Duodenal mucosa (tissue), 2 donors: ENCODE results near the gene TBATA.

Experiments used
- H3K27ac ChIP-seq: one replicate; pipeline ENCODE4 v1.7.0; 2013; ENCODE audit warnings: low read depth, low read length
- H3K27me3 ChIP-seq, 2 donors: one replicate each; pipeline ENCODE4 v1.7.0; 2013; ENCODE audit warnings: low read length in 2 of 2, control low read depth in 1 of 2; ENCODE audit not compliant: insufficient read depth in 2 of 2, control insufficient read depth in 1 of 2
- H3K36me3 ChIP-seq, 2 donors: one replicate each; pipeline ENCODE4 v1.7.0; 2013; ENCODE audit warnings: low read length in 2 of 2, control low read depth in 1 of 2; ENCODE audit not compliant: insufficient read depth in 2 of 2, control insufficient read depth in 1 of 2
- H3K4me1 ChIP-seq, 2 donors: one replicate each; pipeline ENCODE4 v1.7.0; 2013; ENCODE audit warnings: low read length in 2 of 2, control low read depth in 1 of 2; ENCODE audit not compliant: insufficient read depth in 2 of 2, control insufficient read depth in 1 of 2
- H3K4me3 ChIP-seq, 2 donors: one replicate each; pipeline ENCODE4 v1.7.0; 2013; ENCODE audit warnings: low read length in 2 of 2, low read depth in 1 of 2
- H3K9ac ChIP-seq, 2 donors: one replicate each; pipeline ENCODE4 v1.7.0; 2013; ENCODE audit warnings: low read length in 2 of 2, low read depth in 1 of 2
- H3K9me3 ChIP-seq, 2 donors: one replicate each; pipeline ENCODE4 v1.7.0; 2013; ENCODE audit warnings: low read length in 2 of 2, control low read depth in 1 of 2; ENCODE audit not compliant: control insufficient read depth in 1 of 2

Gene TBATA

DNA sequence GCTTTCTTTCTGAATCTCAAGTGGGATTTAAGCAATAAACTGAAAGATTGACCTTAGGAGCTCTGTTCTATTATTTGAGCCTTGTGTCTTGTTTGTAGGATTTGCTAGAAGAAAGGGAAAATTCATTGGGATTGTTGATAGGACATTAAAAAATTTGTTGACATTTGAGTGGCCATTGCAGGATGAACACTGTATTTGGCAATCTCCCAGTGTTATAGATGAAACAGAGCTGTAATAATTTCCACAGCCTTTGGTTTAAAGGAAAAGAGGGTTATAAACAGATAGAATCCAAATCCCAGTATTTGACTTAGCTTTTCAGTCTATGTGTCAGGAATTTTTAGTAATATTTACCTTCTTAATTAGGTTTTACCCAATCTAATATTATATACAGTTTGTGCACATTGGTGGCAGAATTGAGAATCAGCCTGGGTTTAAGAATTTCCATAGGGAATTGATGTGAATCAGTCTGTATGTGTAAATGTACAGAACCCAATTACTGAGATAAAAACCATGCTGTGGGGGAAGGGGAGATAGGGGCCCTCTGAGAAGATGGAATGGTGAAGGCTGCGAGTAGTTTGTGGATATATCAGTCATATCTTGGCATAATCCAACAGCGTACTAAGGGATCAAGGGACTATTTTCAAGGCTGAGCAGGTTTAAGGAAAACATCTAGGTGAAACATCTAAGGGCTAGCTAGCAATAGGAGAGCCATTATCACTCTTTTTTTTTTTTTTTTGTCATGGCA, 37.1 kb upstream of the TBATA start:
- no peak overlapping the region for H3K9ac ChIP-seq
- no peak overlapping the region for H3K27ac ChIP-seq
- peaks cover 12 to 32% of the 10 kb centered on the region in 2 donors for H3K36me3 ChIP-seq
- H3K27me3 ChIP-seq = no peaks in the 10 kb centered on the region
- H3K4me3 ChIP-seq = no peak overlapping the region
- peaks cover 9 to 10% of the 10 kb centered on the region in 2 donors for H3K4me1 ChIP-seq
- H3K9me3 ChIP-seq = no peaks in the 10 kb centered on the region

DNA sequence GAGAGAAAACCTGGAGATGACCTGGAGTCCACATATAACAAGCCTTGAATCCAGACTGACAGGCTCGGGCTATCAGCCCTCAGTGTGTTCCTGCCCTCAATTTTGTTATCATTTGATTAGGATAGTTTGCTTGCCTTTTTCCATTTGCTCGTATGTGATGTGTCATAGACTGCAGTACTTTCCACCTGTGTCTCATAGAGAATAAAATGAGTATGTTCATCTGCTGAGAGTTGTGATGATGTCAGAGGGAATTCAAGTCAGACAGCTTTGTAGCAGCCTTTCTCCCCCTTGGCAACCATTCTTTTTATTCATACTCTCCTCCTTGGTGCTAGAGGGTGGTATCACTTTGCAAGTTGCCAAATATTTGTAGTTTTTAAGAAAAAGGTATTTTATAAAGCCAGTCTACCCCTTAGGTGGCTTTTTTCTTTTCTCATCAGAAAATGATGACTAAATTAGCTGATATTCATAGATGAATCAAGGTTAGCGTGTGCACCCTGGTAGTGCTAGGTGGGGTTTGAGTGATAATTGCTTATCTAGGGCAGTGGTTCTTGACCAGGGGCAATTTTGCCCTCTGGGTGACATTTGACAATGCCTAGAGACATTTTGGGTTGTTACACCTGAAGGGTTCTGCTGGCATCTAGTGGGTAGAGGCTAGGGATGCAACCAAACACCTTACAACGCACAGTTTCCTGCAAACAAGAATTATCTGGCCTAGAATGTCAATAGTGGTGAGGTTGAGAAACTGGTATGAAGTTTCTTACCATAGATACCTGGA, 36.0 kb upstream of the TBATA start:
- no peak overlapping the region for H3K9ac ChIP-seq
- H3K9me3 ChIP-seq = no peaks in the 10 kb centered on the region
- peaks cover 12 to 31% of the 10 kb centered on the region in 2 donors for H3K36me3 ChIP-seq
- H3K27ac ChIP-seq = no peak overlapping the region
- H3K4me1 ChIP-seq = peaks cover 5 to 12% of the 10 kb centered on the region in 2 donors
- H3K27me3 ChIP-seq = no peaks in the 10 kb centered on the region
- H3K4me3 ChIP-seq = no peak overlapping the region

DNA sequence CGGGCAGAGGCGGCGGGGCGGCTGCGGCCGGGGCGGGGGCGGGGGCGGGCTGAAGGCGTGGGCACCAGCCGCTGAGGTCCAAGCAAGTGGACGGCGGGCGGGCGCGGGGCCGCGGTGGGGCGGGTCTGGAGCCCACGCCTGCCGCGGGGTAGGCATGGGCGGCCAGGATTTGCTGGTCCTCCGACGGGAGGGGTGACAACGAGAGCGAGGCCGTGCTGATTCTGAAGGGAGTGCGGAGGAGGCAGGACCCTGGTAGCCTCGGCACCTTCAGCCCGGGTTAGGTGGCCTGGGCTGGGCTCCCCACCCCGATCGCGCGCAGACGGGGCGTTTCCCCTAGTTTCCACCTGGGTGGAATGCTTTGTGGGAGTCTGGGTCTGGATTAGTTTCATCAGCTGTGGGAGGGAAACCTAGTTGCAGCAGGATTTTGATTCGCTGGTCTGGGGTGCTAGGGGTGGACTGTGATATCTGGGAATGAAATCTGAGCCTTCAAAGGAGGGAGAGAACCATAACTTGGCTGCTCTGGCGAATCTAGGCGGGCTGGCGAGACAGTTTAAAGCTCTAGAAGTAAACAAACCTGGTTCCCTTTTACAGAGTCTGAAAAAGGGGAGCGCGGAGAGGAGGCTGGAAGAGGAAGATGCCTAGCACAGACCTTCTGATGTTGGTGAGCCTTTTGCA, 31.2 kb upstream of the TBATA start:
- no peaks in the 10 kb centered on the region for H3K9me3 ChIP-seq
- H3K27me3 ChIP-seq = no peaks in the 10 kb centered on the region
- H3K4me1 ChIP-seq = peaks cover 8% of the 10 kb centered on the region in 2 donors
- H3K36me3 ChIP-seq = peaks cover 7 to 25% of the 10 kb centered on the region in 2 donors
- peak overlapping the region; percentile 77 to 90 for H3K4me3 ChIP-seq
- peak overlapping the region; percentile 75 for H3K27ac ChIP-seq
- H3K9ac ChIP-seq = peak overlapping the region; percentile 72 to 80

DNA sequence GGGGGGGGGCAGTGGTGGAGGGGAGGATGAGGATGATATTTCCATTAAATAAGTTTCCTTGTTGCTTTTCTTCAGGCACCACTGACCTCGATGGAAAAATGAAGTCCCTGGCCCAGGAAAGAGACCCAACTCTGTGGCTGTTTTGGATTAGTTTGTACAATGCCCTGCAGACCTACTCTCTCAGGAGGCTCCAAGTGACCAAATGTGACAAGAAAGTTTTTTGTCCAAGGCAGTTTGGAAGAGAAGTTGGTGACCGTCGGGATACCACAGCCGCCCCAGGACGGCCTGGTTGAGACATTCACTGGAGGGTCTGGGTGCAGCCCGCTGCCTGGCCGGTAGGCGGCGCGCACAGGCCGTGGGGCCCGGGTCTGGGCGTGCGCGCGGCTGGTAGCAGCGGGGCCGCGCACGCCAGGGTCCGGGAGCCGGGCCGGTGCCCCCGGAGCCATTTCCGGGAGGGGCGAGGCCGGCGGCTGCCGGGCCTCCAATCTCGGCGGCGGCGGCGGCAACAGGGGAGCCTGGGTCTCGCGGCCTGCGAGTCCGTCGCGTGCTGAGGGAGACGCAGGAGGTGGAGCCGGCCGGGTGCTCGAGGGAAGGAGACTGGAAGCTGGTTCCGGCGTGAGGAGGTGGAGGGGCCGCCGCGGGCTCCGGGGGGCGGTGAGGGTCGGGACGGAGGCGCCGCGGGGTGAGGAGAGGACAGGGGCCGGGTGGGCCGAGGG, 30.5 kb upstream of the TBATA start, which contains the start of gene SGPL1:
Gene SGPL1, plus strand, starts transcription at position 445 of the 716 bp plus-strand sequence. CDS start 906 bp downstream, outside the sequence.
- Histone ChIP-seq H3K9me3 (no peaks in the 10 kb centered on the region), H3K36me3 (peaks cover 7 to 18% of the 10 kb centered on the region in 2 donors), H3K4me3 (peak within 1 kb of the TSS; percentile 77 to 90), H3K27ac (peak within 1 kb of the TSS; percentile 87), H3K27me3 (no peaks in the 10 kb centered on the region), H3K9ac (peak within 1 kb of the TSS; percentile 72 to 80), H3K4me1 (peaks cover 7 to 8% of the 10 kb centered on the region in 2 donors)

DNA sequence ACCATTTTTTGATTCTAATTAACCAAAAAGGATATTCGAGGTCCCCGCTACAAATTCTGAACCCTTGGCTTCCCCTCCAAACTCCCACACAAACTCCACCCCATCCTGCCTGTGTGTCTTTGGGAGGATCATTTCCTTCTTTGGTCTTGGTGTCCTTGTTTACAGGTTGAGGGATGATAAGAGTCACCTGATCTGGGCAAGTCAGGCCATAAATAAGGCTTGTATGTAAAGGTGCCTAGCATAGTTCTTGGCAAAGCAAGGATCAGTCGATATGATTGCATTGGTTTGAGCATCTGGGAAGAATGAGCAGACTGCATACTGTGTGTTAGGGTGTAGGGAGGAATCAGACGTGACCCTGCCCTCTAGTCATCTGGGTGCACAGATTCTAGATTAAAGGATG, 28.9 kb upstream of the TBATA start:
- no peak overlapping the region for H3K4me3 ChIP-seq
- no peaks in the 10 kb centered on the region for H3K9me3 ChIP-seq
- H3K27me3 ChIP-seq = no peaks in the 10 kb centered on the region
- H3K27ac ChIP-seq = no peak overlapping the region
- H3K9ac ChIP-seq = no peak overlapping the region
- H3K4me1 ChIP-seq = peaks cover 7 to 8% of the 10 kb centered on the region in 2 donors
- peaks cover 7% of the 10 kb centered on the region in 2 donors for H3K36me3 ChIP-seq

DNA sequence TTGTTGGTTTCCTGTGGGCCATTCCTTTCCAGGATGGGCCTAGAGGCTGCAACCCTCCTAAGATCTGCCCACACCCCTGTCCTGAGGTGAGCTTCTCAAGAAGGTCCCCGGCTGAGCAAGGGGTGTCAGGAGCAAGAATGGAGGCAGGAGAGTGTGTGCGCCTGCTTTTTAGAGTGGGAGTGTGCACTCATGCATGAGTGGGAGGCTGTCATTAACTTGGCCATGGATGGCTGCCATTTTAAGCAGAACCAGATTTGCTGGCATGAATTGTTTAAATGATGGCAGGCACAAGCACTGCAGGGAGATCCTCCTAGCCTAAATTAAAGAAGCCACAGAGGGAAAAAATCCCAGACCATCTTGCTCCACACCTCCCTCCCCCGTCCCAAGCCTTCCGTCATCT, 27.6 kb upstream of the TBATA start:
- Histone ChIP-seq H3K9me3 (no peaks in the 10 kb centered on the region), H3K27ac (no peak overlapping the region), H3K4me3 (no peak overlapping the region), H3K27me3 (no peaks in the 10 kb centered on the region), H3K9ac (no peak overlapping the region), H3K36me3 (peaks cover 3 to 4% of the 10 kb centered on the region in 2 donors), H3K4me1 (peaks cover 7 to 8% of the 10 kb centered on the region in 2 donors)

DNA sequence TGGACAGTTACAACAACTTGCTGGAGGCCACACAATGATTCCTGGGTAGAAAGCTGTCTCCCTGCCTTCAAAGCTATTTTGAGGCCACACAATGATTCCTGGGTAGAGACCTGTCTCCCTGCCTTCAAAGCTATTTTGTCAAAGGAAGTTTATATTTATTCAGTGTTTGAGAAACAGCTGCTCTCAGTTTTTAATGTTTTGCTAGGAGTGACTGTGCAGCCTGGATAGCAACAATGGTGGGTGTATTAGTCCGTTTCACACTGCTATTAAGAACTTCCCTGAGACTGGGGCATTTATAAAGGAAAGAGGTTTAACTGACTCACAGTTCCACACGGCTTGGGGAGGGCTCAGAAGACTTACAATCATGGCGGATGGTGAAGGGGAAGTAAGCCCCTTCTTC, 26.7 kb upstream of the TBATA start:
- H3K36me3 ChIP-seq = no peaks in the 10 kb centered on the region
- H3K4me3 ChIP-seq = no peak overlapping the region
- H3K9ac ChIP-seq = no peak overlapping the region
- no peaks in the 10 kb centered on the region for H3K9me3 ChIP-seq
- H3K4me1 ChIP-seq = peaks cover 4 to 8% of the 10 kb centered on the region in 2 donors
- no peak overlapping the region for H3K27ac ChIP-seq
- H3K27me3 ChIP-seq = no peaks in the 10 kb centered on the region

DNA sequence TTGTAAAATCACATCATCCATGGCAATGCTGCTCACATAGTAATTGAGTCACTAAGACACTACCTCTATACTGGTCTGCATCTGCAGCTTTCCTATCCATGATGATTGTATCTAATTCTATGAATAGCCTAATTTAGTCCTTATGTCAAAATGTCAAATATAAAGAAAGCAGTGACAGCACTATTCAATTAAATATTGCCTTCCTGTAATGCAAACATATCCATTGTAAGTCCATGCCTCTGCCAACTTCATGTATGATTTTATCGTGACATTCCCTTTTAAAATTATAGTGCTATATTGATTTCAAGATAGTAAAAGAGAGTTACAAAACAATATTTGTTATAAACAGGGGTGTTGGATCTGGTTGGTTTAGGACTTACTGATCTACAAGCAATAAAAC, 25.8 kb upstream of the TBATA start:
- no peak overlapping the region for H3K4me3 ChIP-seq
- H3K9ac ChIP-seq = no peak overlapping the region
- no peaks in the 10 kb centered on the region for H3K36me3 ChIP-seq
- no peak overlapping the region for H3K27ac ChIP-seq
- H3K4me1 ChIP-seq = peaks cover 0 to 4% of the 10 kb centered on the region in 2 donors
- no peaks in the 10 kb centered on the region for H3K9me3 ChIP-seq
- H3K27me3 ChIP-seq = no peaks in the 10 kb centered on the region

DNA sequence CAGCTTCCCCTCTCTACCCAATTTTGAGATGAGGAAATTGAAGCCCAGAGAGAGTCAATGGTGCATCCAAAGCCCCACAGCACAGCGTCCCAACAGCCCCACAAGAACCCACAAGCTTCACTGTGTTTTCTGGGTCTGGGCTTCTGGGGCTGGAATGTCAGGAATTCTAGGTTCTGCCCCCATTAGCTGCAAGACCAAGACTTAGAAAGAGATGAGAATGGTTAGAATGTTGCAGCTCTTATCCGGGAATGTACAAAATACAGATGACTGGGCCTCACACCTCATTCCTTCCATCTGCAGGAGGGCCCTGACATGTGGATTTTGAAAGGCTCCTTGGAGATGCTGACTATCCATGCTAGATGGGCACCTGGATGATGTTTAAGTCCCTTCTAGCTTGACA, 24.5 kb upstream of the TBATA start:
- Histone ChIP-seq H3K4me3 (no peak overlapping the region), H3K9ac (no peak overlapping the region), H3K4me1 (no peaks in the 10 kb centered on the region), H3K27me3 (no peaks in the 10 kb centered on the region), H3K27ac (no peak overlapping the region), H3K9me3 (no peaks in the 10 kb centered on the region), H3K36me3 (no peaks in the 10 kb centered on the region)
